ENCODE measurements around the gene TSPAN18.
"Not testable (repeated sequence)": the region's sequence is repeated elsewhere in the genome, so short reads cannot be mapped to it uniquely, and the experiment has no call there.

Gene TSPAN18

DNA sequence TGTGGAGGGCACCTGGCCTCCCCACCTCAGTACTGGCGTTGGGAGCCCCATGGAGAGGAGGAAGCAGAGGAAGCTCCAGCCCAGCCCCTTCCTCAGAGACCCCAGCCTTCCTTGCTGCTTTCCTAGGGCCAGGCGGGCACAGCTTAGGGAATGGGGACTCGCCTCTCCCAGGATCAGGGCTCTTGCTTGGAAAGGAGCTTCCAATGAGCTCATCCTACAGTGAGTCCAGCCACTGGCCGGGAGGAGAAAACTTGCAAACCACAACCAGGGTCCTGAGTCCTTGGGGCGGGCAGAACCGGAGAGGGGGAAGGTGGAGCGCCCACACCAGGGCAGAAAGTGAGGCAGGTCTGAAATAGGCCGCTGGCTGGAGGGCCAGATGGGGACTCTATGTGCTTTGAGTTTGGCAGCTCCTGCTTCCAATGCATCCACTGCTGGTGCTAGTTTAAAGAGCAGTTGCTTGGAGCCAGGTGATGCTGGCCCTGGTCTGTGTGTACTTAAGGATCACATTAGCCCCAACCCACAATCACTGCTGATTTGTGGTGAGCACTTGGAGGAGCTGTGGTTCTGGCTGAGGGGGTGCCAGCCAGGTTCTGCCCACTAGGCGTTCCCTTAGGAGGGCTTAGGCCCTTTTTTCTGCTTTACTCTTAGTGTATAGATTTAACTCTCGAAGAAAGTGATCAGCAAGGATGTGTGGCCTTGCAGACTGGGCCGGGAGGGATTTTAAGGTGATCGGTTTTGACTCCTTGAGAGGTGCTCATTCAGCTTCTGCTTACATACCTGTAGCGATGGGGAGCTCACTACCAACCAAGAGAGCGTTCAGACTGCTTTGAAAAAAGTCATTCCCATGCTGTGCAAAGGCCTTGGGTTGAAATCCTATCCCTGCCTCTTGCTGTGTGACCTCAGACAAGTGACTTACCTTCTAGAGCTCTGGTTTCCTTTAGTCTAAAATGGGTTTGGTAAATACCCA lies 142.0 kb downstream of the TSPAN18 start:
- no peak for DNase-seq (ENCODE audit: low read depth)
- TF ChIP-seq, protein P1, sequence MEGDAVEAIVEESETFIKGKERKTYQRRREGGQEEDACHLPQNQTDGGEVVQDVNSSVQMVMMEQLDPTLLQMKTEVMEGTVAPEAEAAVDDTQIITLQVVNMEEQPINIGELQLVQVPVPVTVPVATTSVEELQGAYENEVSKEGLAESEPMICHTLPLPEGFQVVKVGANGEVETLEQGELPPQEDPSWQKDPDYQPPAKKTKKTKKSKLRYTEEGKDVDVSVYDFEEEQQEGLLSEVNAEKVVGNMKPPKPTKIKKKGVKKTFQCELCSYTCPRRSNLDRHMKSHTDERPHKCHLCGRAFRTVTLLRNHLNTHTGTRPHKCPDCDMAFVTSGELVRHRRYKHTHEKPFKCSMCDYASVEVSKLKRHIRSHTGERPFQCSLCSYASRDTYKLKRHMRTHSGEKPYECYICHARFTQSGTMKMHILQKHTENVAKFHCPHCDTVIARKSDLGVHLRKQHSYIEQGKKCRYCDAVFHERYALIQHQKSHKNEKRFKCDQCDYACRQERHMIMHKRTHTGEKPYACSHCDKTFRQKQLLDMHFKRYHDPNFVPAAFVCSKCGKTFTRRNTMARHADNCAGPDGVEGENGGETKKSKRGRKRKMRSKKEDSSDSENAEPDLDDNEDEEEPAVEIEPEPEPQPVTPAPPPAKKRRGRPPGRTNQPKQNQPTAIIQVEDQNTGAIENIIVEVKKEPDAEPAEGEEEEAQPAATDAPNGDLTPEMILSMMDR (conservative IDR thresholded peaks at IDR 0.05; ENCODE audit: low read length): no peak
- no peak overlapping the region for H3K4me3 ChIP-seq (ENCODE audit: low read length)

DNA sequence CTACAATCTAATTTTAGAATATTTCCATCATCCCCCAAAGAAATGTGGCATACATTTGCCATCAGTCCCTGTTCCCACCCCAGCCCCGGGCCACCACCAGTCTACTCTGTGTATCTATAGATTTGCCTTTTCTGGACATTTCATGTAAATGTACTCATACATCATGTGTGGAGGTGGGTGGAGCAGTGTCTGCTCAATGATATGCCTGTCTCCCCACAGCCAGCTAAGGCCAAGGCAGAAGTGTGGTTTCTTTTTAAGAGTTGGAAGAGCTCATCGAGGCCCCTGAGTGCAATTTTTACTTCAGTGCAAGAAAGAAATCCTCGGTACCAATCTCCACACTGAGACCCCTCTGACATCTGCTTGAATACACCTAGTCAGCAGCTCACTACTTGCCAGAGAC lies 143.4 kb downstream of the TSPAN18 start:
- no peak for DNase-seq (ENCODE audit: low read depth)
- TF ChIP-seq, protein P1 (conservative IDR thresholded peaks at IDR 0.05; ENCODE audit: low read length): no peak
- no peak overlapping the region for H3K4me3 ChIP-seq (ENCODE audit: low read length)

DNA sequence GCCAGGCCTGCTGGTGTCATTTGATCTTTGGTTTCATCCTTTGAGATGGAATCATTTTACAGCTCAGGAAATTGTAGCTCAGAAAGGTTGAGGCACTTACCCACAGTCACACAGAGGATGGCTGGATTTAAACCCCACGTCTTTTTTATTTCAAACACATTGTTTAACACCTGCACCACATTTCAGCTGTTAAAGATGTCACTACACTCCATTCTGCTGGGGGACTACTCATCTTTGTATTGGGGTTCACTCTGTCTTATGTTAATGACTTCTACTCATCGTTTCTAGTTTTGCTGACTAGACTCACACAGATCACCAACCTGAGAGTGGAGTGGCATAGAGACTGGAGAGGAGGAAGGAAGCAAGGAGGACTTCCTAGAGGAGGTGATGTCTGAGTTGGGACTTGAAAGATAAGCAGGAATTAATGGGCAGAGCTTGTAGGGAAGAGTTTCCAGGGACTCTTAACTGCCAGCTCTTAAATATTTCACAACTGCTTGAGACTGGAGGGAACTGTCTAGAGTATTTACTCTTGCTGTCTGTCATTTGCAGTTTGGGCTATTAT lies 143.9 kb downstream of the TSPAN18 start:
- DNase-seq (ENCODE audit: low read depth): no peak
- TF ChIP-seq, protein P1 (conservative IDR thresholded peaks at IDR 0.05; ENCODE audit: low read length): no peak
- H3K4me3 ChIP-seq (ENCODE audit: low read length): no peak overlapping the region

DNA sequence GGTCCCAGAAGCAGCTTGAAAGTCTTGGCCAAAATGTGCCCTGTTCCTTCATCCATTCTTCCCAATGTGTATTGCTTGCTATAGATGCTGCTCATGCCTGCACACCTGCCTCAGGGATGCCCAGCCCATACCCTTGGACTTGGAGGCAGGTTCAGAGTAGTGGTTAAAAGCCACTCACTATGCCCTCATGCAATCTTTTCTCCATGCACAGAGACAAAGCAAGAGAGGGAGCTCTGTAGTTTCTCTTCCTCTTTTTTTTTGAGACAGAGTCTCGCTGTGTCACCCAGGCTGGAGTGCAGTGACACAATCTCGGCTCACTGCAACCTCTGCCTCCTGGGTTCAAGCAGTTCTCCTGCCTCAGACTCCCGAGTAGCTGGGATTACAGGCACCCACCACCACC lies 144.9 kb downstream of the TSPAN18 start:
- DNase-seq (ENCODE audit: low read depth); H3K4me3 ChIP-seq (ENCODE audit: low read length): not testable (repeated sequence)

DNA sequence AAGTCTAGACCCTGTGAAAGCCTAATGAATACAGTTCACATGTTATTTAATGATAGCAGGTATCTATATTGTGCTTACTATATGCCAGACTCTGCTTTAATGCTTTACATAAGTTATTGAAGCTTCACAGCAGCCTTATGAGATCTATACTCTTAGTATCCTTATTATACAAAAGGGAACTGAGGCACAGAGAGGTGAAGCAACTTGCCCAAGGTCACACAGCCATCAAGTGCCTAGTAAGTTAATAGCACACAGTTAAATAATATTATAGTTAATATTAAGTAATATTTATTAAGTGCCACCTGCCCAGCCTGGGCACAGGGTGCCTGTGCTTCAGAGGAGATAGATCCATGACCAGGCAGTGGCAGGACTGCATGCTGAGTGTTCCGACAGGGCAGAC lies 145.8 kb downstream of the TSPAN18 start:
- TF ChIP-seq, protein P1 (conservative IDR thresholded peaks at IDR 0.05; ENCODE audit: low read length): no peak

DNA sequence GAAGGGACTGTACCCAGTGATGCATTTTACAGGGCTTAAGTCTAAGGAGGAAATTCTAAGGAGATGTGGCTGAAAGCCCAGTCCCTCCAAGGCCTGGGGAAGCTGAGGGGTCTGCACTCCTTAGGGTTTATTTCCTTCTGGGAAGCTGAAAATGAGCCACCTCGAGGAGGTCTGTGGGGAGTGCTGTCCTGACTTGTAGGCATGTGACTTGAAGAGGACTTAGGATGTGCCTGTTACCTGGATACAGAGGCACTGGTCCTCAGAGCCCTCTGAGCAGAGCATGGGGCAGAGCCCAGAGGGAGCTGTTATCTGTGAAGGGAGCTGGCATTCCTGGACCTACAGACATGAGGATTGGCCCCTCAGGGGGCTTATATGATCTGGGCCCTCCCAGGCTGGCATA lies 146.8 kb downstream of the TSPAN18 start:
- TF ChIP-seq, protein P1 (conservative IDR thresholded peaks at IDR 0.05; ENCODE audit: low read length): no peak
- no peak for DNase-seq (ENCODE audit: low read depth)
- no peak overlapping the region for H3K4me3 ChIP-seq (ENCODE audit: low read length)

More for the DNA sequence above, 145.8 kb downstream of the TSPAN18 start:
- DNase-seq (ENCODE audit: low read depth): no peak
- H3K4me3 ChIP-seq (ENCODE audit: low read length): no peak overlapping the region

DNA sequence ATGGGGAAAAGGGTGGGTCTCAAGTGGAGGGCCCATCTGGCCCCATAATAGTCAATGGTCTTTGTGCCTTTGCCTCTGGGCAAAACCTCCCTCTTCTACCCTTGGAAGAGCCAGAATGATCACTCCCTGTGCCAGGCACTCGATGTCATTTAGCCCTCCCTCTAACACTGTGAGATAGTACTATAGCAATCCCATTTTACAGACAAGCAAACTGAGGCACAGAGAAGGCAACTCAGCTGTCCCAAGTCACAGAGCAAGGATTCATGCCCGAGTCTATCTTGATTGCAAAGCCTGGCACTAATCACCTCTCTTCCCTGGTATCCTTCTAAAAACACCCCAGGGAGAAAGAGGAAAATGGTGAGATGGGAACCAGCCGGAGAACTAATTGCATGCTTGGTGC lies 147.5 kb downstream of the TSPAN18 start:
- TF ChIP-seq, protein P1 (conservative IDR thresholded peaks at IDR 0.05; ENCODE audit: low read length): no peak
- no peak overlapping the region for H3K4me3 ChIP-seq (ENCODE audit: low read length)
- DNase-seq (ENCODE audit: low read depth): no peak

Measured in AG10803 (cell line).